Hematopoietic multipotent progenitor cell treated with erythropoietin and hydrocortisone succinate and interleukin-3 and kit ligand, for 4 days (in vitro differentiated cells): ENCODE data around the gene CCDC88C.
A peak's percentile ranks its signal among the peaks of the same experiment; 100 is the strongest.
"Not testable (repeated sequence)": the region's sequence is repeated elsewhere in the genome, so short reads cannot be mapped to it uniquely, and the experiment has no call there.

Source experiments
- DNase-seq: peaks from one replicate; pipeline ENCODE4 v3.0.0-alpha.2; 2015

The CCDC88C gene

GRCh38 chr14:91417120-91417982, at the start of gene CCDC88C:
CCDC88C (minus strand) TSS chr14:91417820; CDS start chr14:91417690, 130 bp downstream.
- DNase-seq, result peak; percentile 91

GRCh38 chr14:91466192-91466591, 48.6 kb upstream of the CCDC88C start:
- DNase-seq, result no peak

GRCh38 chr14:91464615-91465205, 47.1 kb upstream of the CCDC88C start:
- DNase-seq, result no peak

- no peak for DNase-seq
These were observed 41.0 kb upstream of the CCDC88C start for GRCh38 chr14:91458612-91459011.

GRCh38 chr14:91456283-91456682, 38.7 kb upstream of the CCDC88C start:
- DNase-seq, result no peak

- DNase-seq, result no peak
These were observed 37.0 kb upstream of the CCDC88C start for GRCh38 chr14:91454580-91454979.

GRCh38 chr14:91454155-91454554, 36.5 kb upstream of the CCDC88C start:
- no peak for DNase-seq

- DNase-seq, result no peak
These were observed 36.1 kb upstream of the CCDC88C start for GRCh38 chr14:91453744-91454143.

- DNase-seq, result no peak
These were observed 26.9 kb upstream of the CCDC88C start for GRCh38 chr14:91444335-91445020.

- DNase-seq, result no peak
These were observed 21.7 kb upstream of the CCDC88C start for GRCh38 chr14:91439345-91439744.

GRCh38 chr14:91438845-91439244, 21.2 kb upstream of the CCDC88C start:
- no peak for DNase-seq

- DNase-seq, result not testable (repeated sequence)
These were observed 18.6 kb upstream of the CCDC88C start for GRCh38 chr14:91436266-91436665.

GRCh38 chr14:91429385-91429784, 11.8 kb upstream of the CCDC88C start:
- no peak for DNase-seq

GRCh38 chr14:91428931-91429330, 11.3 kb upstream of the CCDC88C start:
- DNase-seq, result not testable (repeated sequence)

GRCh38 chr14:91425531-91425944, 7.9 kb upstream of the CCDC88C start:
- peak; percentile 62 for DNase-seq

- DNase-seq, result no peak
These were observed 7.4 kb upstream of the CCDC88C start for GRCh38 chr14:91424813-91425530.

GRCh38 chr14:91420686-91421085, 3.1 kb upstream of the CCDC88C start:
- no peak for DNase-seq

GRCh38 chr14:91419451-91419850, 1.8 kb upstream of the CCDC88C start:
- no peak for DNase-seq

- DNase-seq, result no peak
These were observed 1.4 kb upstream of the CCDC88C start for GRCh38 chr14:91419044-91419397.

GRCh38 chr14:91418387-91419043, 895 bp upstream of the CCDC88C start:
- peak; percentile 83 for DNase-seq

- DNase-seq, result peak; percentile 90
These were observed 365 bp upstream of the CCDC88C start for GRCh38 chr14:91417983-91418386.

GRCh38 chr14:91416744-91417119, 888 bp downstream of the CCDC88C start:
- DNase-seq, result peak; percentile 53
